Activated naive CD8-positive, alpha-beta T cell treated with anti-CD3 and anti-CD28 coated beads, Interleukin-2, amount 50 U/mL, for 16 hours (primary cell): ENCODE data around the gene SNRPN.
"Not testable (repeated sequence)": the region's sequence is repeated elsewhere in the genome, so short reads cannot be mapped to it uniquely, and the experiment has no call there.

ENCODE experiments used
- DNase-seq: peaks from one replicate; pipeline ENCODE4 v3.0.0-alpha.2; 2020; ENCODE audit warnings: low read depth, low spot score

Gene SNRPN

DNA sequence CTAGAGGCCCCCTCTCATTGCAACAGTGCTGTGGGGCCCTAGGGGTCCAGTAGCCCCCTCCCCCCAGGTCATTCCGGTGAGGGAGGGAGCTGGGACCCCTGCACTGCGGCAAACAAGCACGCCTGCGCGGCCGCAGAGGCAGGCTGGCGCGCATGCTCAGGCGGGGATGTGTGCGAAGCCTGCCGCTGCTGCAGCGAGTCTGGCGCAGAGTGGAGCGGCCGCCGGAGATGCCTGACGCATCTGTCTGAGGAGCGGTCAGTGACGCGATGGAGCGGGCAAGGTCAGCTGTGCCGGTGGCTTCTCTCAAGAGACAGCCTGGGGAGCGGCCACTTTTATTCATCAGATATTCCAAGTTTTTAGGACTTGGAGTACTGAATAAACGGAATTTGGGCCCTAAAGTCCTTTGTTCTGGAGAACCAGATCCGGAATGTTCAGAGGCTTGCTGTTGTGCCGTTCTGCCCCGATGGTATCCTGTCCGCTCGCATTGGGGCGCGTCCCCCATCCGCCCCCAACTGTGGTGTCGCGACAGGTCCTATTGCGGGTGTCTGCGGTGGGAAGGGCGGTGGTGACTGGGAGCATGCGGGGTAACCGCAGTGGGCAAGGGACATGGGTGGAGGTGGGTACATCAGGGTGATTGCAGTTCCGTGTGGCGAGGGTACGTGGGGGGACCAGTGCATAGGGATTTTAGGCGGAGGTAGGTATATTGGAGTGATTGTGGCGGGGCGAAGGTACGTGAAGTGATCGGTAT lies at the start of gene SNRPN, which contains the start of gene SNURF:
SNRPN (plus strand) TSS at position 205 of the 748 bp plus-strand sequence. CDS start 19,467 bp downstream, outside the sequence.
SNURF (plus strand) TSS at position 205 of the 748 bp plus-strand sequence; CDS start at position 267, 62 bp downstream.
- peak; percentile 11 for DNase-seq

DNA sequence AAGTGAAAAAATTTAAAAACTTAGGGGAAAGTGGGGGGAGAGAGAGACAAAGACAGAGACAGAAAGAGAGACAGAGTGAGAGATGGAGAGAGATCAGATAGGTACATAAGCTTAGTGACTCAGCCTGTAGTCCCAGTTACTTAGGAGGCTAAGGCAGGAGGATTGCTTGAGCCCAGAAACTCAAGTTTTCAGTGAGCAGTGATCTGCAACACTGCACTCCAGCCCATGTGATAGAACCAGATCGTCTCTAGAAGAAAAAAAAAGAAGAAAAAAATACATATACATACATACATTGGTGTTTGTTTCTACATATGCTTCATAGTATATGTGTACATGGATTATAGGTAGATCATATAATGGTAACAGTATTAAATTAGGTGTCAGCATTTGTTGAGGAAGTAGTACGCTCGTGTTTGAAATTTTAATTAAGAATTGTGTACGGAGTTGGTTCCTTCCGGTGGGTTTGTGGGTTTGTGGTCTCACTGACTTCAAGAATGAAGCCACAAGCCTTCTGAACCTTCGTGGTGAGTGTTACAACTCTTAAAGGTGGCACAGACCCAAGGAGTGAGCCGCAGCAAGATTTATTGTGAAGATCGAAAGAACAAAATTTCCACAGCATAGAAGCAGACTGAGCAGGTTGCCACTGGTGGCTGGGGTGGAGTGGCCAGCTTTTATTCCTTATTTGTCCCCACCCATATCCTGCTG lies 38.3 kb upstream of the SNRPN start:
- no peak for DNase-seq

DNA sequence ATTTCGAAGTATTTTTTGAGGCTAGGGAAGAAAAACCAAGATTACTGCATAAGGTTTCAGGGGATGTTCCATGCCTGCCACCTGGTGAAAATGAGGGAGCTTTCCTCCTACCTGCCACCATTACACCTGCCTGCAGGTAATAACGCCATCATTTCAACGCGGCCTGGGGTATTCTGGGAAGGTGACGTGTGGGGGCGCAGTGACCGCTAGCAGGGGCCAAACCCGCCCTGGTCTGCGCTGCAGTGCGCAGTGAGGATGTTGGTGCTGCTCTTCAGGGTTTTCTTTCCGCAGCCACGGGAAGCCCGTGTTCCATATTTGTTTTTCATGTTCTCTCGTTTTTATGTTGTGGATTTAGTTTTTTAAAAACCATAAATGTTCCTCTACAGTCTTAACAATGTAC lies 37.4 kb upstream of the SNRPN start:
- no peak for DNase-seq

DNA sequence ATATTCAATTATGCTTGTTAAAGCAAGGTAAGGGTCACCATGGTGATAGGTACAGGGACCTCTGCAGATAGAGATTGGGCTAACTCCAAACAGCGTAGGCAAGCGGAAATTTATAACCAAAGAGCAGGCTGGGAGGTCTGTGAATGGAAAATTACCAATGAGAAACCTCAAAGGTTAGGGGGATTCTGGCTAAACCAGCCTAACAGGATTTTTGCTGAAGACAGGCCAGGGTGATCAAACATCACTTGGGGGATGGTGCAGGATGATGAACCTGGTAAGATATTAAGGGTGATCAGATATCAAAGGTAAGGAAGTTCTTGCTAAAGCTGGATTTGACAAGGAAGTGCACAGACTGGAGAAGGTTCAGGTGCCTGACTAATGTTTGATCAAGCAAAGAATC lies 35.3 kb upstream of the SNRPN start:
- DNase-seq, result no peak

DNA sequence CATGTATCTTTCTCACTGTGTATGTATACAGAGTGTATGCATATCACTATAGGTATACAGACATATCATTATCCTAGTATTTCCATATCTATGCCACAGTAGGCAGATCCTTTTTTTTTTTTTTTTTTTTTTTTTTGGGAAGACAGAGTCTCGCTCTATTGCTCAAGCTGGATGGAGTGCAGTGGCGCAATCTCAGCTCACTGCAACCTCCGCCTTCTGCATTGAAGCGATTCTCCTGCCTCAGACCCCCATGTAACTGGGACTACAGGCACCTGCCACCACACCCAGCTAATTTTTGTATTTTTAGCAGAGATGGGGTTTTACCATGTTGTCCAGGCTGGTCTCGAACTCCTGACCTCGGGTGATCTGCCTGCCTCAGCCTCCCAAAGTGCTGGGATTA lies 32.0 kb upstream of the SNRPN start:
- not testable (repeated sequence) for DNase-seq

DNA sequence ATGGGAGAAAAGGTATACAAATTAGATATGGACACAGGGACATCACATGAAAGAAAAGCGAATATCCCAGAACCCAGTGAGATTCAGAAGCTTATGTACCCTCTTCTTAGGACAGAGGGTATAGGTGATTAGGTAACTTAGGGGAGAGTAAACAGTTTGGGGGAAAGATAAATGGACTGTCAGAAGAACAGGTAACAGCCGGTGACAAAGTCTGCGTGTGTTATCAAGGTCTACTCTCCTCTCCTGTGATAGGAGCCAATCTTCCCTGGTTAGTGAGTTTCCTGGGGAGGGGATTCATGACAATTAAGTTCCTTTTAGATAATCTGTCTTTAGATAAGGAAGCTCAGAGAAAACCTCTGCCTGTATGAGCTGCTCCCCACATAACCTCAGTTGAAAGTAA lies 30.6 kb upstream of the SNRPN start:
- no peak for DNase-seq

DNA sequence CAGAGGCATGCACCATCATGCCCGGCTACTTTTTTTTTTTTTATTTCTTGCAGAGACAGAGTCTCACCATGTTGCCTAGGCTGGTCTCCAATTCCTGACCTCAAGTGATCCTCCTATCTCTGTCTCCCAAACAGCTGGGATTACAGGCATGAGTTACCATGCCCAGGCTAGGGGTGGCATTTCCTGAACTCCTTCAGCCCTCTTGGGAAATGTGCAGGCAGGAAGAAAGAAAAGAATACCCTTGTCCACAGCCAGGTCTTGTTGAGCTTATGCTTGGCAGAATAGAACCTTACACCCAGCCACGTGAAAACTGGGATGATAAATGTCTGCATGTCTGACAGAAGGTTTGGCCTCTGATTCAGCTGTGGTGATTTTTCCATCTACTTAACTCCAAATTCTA lies 30.2 kb upstream of the SNRPN start:
- no peak for DNase-seq

DNA sequence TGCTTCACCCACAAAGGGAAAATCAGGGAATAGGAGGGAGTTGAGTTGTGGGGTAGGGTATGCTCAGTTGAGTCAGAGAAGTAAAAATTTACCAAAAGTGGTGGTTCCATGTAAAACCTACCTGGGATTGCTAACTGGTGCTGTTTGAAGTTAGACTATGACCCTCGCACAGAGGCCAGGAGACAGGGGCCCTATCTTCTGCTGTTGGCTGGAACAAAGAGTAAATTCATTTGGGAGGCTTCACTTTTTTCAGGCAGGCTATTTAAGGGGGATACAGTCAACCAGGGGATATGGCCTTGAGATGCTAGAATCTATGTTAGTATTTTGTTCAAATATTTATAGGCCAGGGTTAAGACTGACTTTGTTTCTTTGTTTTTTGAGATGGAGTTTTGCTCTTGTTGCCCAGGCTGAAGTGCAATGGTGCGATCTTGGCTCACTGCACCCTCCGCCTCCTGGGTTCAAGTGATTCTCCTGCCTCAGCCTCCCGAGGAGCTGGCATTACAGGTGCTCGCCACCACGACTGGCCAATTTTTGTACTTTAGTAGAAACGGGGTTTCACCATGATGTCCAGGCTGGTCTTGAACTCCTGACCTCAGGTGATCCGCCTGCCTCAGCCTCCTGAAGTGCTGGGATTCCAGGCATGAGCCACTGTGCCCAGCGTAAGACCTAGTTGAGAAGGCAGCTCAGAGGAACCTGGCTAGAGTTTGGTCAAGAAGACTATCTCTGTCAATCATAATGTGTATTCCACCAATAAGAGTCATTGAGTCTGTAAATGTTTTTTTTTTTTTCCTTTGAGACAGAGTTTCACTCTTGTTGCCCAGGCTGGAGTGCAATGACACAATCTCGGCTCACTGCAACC lies 22.7 kb upstream of the SNRPN start:
- DNase-seq, result not testable (repeated sequence)

DNA sequence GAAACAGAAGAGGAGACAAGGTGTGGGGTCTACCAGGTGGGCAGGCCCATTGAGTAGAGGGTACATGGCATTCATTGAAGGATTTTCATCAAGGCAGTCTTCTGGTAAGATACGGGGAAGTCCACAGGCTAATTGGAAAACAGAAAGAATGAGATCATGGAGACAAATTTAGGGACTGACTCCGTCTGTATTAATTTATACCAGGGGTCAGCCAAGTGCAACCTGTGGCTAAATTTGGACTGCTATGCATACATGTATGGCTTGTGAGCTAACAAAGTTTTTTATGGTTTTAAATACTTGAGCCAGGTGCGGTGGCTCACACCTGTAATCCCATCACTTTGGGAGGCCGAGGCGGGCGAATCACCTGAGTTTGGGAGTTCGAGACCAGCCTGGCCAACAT lies 21.1 kb upstream of the SNRPN start:
- no peak for DNase-seq

DNA sequence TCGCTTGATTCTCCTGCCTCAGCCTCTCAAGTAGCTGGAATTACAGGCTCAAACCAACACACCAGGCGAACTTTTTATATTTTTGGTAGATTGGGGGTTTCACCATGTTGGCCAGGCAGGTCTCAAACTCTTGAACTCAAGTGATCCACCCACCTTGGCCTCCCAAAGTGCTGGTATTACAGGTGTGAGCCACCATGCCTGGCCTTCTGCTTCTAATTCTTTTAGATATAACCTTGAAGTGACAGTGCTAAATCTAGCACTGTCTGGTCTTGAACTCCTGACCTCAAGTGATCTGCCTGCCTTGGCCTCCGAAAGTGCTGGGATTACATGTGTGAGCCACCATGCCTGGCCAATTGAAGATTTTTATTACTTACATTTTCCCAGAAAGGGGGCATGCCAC lies 16.6 kb upstream of the SNRPN start:
- not testable (repeated sequence) for DNase-seq

DNA sequence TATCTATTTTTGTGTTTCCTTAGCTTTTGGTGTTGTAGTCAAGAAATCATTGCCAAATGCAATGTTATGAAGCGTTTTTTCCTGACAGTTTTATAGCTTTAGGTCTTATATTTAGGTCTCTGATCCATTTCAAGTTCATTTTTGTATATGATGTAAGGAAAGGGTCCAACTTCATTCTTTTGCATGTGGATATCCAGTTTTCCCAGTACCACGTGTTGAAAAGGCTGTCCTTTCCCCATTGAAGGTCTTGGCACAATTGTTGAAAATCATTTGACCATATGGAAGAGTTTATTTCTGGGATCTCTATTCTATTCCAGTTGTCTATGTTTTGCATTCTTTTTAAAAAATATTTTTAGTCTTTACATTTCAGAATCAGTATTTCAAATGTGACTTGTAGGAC lies 14.6 kb upstream of the SNRPN start:
- no peak for DNase-seq

DNA sequence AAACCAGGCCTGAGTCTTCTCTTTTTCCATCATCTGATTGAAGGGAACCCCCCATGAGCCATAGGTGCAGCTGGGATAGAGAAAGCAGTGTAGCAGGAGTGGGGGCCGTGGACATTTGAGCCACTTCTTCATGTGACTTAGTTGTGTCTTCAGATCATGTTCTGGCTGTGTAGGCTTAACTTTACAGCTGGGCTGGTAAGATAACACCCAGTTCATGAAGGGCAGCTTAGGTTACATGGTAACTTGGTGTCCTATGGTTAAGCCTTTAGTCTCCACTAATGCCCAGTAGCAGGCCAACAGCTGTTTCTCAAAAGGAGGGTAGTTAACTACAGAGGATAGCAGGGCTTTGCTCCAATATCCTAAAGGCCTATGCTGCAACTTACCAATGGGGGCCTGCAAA lies 11.4 kb upstream of the SNRPN start:
- no peak for DNase-seq

DNA sequence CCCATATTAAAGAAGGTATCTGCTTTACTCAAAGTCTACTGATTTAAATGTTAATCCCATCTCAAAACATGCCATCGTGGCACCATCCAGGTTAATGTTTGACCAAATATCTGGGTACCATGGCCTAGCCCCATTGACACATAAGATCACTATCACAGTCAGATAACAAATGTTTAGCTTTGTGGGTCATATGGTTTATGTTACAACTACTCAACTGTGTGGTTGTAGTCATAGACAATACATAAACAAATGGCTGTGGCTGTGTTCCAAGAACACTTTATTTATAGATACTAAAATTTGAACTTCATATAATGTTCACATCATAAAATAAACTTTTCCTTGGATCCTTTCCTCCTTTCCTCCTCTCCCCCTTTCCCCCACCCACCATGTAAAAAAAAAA lies 9.8 kb upstream of the SNRPN start:
- DNase-seq, result no peak

DNA sequence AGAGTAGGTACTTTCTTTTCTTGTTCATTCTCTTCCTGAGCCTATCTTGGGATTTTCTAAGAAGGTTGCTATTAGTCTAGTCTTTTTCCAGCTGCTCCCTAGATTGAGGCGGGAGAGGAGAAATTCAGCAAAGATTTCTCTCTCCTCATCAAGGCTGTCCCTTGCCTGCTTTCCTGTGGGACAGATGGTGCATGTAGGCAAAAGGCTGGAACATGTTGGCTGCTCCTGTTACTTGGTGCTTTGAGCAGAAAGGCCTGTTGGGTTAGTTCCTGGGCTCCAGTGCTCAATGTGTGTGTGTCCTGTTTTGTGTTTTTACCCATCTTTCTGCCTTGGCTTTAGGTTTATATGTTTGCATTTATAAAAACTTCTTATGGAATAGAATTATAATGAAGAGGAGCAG lies 9.1 kb upstream of the SNRPN start:
- DNase-seq, result no peak

DNA sequence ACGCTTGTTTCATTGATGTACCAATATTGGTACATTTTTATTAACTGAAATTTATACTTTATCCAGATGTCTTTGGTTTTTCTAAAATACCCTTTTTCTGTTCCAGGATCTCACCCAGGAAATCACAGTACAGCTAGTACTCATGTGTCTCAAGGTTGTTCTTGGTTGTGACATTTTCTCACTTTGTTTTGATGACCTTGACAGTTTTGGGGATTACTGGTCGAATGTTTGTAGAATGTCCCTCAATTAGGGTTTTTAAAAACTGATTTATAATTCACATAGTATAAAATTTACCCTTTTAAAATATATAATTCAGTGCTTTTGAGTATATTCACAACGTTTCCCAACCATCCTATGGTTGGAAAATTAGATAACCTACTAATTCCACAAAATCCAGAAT lies 6.3 kb upstream of the SNRPN start:
- no peak for DNase-seq

DNA sequence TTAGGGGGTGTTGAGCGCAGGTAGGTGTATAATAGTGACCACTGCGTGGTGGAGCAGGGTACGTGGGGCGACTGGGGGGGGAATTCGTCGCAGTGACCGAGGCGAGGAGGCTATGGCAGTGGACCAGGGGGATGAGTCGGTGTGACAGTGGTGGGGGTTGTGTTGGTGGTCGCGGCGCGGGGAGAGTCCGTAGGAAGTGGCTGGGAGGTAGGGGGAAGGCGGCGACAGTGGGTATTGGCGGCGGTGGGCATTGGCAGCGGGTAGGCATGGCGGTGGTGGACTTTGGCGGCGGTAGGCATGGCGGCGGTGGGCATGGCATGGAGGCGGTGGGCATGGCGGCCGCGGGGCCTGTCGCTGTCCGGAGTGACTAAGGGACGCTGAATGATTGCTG lies 739 bp downstream of the SNRPN start:
- DNase-seq, result no peak

DNA sequence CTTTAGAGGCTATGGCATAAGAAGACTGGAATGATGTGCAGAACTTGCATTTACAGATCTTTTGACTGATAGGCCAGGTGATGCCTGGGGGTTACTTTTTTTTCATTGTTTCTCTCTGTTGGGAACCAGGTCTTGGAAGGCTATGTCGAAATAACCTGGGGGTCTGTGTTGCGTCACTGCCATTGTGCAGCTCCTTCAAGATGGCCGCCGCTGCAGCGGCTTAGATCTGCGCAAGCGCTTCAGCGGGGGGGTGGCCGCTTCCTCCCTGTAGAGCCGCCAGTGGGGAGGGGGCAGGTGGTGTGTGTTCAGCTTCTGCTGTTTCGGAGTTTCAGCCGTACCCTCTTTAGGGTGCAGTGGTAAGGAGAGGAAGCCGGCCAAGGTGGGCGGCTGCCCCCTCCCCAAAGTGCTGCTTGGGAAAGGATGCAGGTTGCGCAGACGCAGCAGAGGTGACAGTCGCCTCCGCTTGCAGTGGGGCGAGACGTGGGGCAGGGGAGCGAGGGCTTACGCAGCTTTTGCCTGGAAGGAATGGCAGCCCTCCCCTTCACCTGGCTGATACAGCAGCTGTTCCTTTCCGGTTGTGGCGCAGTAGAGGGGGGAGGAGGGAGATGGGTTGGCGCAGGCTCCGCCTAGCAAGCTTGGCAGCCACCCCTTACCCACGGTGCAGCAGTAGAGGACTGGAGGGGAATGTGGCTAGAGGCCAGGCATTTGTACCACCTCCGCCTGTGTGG lies 1.5 kb downstream of the SNRPN start:
- peak; percentile 32 for DNase-seq

DNA sequence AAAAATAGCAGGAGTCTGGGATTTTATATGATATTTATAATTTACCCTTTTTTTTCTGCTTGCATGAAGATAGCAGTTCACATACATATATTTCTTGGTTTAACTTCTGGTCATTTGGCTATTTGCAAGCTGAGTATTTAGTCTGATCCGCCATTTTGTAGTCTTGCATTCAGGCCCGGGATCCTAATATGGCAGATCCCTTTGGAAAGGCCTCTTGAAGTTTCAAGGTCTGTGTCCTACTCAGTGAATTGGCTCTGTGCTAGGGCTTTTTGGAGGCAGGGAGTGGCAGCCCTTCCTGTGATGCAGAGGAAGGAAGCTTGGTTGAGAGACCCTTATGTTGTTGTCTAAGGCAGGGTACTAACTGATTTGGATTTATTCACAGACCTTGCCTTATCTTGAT lies 2.9 kb downstream of the SNRPN start:
- no peak for DNase-seq

DNA sequence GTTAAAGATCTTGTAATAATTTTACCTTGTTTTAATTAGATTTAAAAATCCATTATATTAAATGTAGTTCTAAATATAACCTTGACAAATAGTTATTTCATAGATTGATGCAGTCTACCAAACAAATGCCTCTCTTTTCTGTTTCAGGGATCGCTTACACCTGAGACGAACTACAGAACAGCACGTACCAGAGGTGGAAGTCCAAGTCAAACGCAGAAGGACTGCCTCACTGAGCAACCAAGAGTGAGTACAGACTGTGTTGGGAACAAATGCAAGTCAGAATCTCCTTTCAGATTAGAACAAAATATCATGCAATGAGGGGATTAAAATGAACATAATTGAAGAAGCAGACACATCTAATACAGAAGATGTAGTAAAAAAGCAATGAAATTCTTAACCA lies 7.2 kb downstream of the SNRPN start:
- no peak for DNase-seq

DNA sequence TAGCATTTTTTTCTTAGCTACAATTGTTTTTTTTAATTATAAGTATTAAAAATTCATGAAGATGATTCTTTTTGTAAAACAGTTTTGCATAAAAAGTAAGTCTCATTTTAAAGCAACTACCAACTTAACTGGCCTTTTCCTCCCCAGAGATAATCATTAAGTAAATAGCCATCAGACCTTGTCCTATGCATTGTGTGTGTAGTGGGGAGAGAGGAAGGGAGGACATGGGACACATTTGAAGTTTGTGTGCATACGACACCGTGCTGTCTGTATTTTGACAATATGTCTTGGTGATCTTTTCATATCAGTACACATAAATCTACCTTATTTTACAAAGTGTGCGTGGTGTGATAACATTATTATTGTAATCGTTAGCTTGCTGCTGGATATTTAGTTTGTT lies 8.1 kb downstream of the SNRPN start:
- DNase-seq, result no peak

DNA sequence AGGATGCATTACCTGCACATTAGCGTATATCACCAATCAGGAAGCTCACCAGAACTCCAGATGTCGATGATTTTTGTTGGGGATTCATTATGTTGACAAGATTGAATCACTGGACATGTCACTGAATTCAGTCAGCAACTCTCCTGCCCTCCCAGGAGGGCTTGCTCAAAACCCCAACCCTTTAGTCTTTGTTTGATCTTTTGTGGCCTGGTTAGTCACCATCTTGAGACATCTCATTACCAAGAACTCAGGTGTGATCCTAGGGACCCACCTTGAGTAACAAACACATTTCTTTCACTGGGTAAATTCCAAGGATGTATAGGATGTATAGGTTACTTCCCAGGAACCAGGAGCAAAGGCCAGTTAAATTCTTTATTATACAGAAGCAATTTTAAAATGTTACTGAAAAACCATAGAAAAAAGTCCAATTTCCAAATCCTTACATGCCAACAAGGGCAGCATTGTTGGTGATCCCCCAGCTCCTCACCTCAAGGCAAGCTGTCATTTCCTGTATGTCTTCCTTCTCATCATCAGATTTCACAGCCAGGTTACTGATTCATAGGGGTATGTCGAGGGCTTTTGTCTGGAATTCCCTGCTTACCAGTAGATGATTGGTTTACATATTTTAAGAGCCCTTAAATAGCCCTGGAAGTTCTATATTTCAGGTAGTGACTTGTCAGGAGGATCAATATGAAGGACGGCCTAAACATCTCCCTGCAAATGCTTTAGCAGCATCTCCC lies 11.7 kb downstream of the SNRPN start:
- no peak for DNase-seq
